ENCODE measurements around the gene JAK3. TPM values are rescaled to one million over a fixed set of nuclear protein-coding genes. Genes with fewer than 3 reads are reported as not detected.

JAK3 gene
- total RNA-seq, 1 experiment from 2014 or later = 2.1 TPM

- CTCF ChIA-PET = no interaction called here
- H3K9me3 ChIP-seq (ENCODE audit: control insufficient read depth, insufficient read depth, low read depth, low read length) = no peaks in the 10 kb centered on the region
- ATAC-seq (peak; percentile 52; the same call in 1 of the 2 replicates), DNase-seq (ENCODE audit: low read depth, low spot score) (no peak)
- TF ChIP-seq REST (IDR thresholded peaks at IDR 0.05; ENCODE audit: insufficient read depth in 1 of 2, low read depth in 2 of 2, low read length in 1 of 2) (no peak), POLR2AphosphoS5 (IDR thresholded peaks at IDR 0.05; ENCODE audit: low read depth, low read length) (no peak), CTCF (IDR thresholded peaks at IDR 0.05) (no peak), SIN3A (IDR thresholded peaks at IDR 0.05; ENCODE audit: borderline replicate concordance, insufficient read depth, low read depth, low read length) (no peak), TCF7L2 (IDR thresholded peaks at IDR 0.05; ENCODE audit: low read depth, low read length) (no peak)
- POLR2A ChIA-PET = no interaction called here
- 0 out of 2 replicates have a peak, but pooled peaks cover 2% of the 10 kb centered on the region for H3K4me1 ChIP-seq (ENCODE audit: control insufficient read depth, insufficient read depth, low read length)
- H3K36me3 ChIP-seq (ENCODE audit: control insufficient read depth, insufficient read depth, low read length) = no peaks in the 10 kb centered on the region; the same call in 1 of the 2 replicates
- H3K4me3 ChIP-seq (ENCODE audit: low read depth in 2 of 2, low read length in 2 of 2) = no peak overlapping the region
- intact Hi-C loops (cut with micrococcal nuclease; ENCODE audit: unreplicated experiment) (no loop called here), in situ Hi-C loops (cut with HindIII; ENCODE audit: low pct_unique_long_range_greater_than_20kb, low sequenced_read_pairs) (no loop called here)
- no TSS peak for BruUV-seq (replicated peaks)
- no peak overlapping the region for H3K27ac ChIP-seq (ENCODE audit: low read length)
- H3K27me3 ChIP-seq (ENCODE audit: control insufficient read depth, insufficient read depth, low read length) = no peaks in the 10 kb centered on the region
These were observed 51.6 kb downstream of the JAK3 start for GRCh38 chr19:17796013-17796837.

GRCh38 chr19:17795495-17795856, 52.3 kb downstream of the JAK3 start:
- BruUV-seq (replicated peaks) = no TSS peak
- Histone ChIP-seq H3K4me3 (ENCODE audit: low read depth in 2 of 2, low read length in 2 of 2) (peak overlapping the region; percentile 41 to 60; a peak in 3 of 4 replicates), H3K27ac (ENCODE audit: low read length) (no peak overlapping the region), H3K27me3 (ENCODE audit: control insufficient read depth, insufficient read depth, low read length) (no peaks in the 10 kb centered on the region), H3K36me3 (ENCODE audit: control insufficient read depth, insufficient read depth, low read length) (no peaks in the 10 kb centered on the region; the same call in 1 of the 2 replicates), H3K4me1 (ENCODE audit: control insufficient read depth, insufficient read depth, low read length) (0 out of 2 replicates have a peak, but pooled peaks cover 2% of the 10 kb centered on the region), H3K9me3 (ENCODE audit: control insufficient read depth, insufficient read depth, low read depth, low read length) (no peaks in the 10 kb centered on the region)
- no peak for TF ChIP-seq TCF7L2 (IDR thresholded peaks at IDR 0.05; ENCODE audit: low read depth, low read length)
- TF ChIP-seq SIN3A (IDR thresholded peaks at IDR 0.05; ENCODE audit: borderline replicate concordance, insufficient read depth, low read depth, low read length) = no peak
- TF ChIP-seq POLR2AphosphoS5 (IDR thresholded peaks at IDR 0.05; ENCODE audit: low read depth, low read length) = no peak
- no peak for TF ChIP-seq REST (IDR thresholded peaks at IDR 0.05; ENCODE audit: insufficient read depth in 1 of 2, low read depth in 2 of 2, low read length in 1 of 2)
- no peak for TF ChIP-seq CTCF (IDR thresholded peaks at IDR 0.05)
- ATAC-seq (no peak), DNase-seq (ENCODE audit: low read depth, low spot score) (no peak)
- in situ Hi-C loops (cut with HindIII; ENCODE audit: low pct_unique_long_range_greater_than_20kb, low sequenced_read_pairs) = no loop called here
- POLR2A ChIA-PET = no interaction called here
- intact Hi-C loops (cut with micrococcal nuclease; ENCODE audit: unreplicated experiment) = no loop called here
- CTCF ChIA-PET = no interaction called here

All from Panc1 (cell line).